K562 (cell line): ENCODE results near the gene PGM5. TPM values are rescaled to one million over a fixed set of nuclear protein-coding genes. Genes with fewer than 3 reads are reported as not detected.

ENCODE experiments used
- ATAC-seq: fragments of 200-7000 bp; cut with Tn5 transposase; 3 replicates; pipeline ENCODE4 v1.9.1; 2020; ENCODE audit warnings: moderate library complexity
- BruUV-seq: library from RNA; stranded (reverse); fragments of 400-500 nt; replicated peaks from 2 replicates; lab custom pipeline; 2021; lab: Mats Ljungman, UMichigan
- CTCF ChIA-PET: fragments of 300-600 bp; formaldehyde crosslinking; extraction: SDS; loops from one replicate; lab custom pipeline; 2021; ENCODE audit warnings: low intra/inter-chr PET ratio; lab: Yijun Ruan, JAX
- POLR2A ChIA-PET: fragments of 300-600, 350-650 bp; sonication (Branson Sonifier 250); formaldehyde crosslinking; extraction: SDS; loops from one replicate; lab custom pipeline; 2021; ENCODE audit warnings: antibody characterized with exemption, inconsistent platforms; lab: Yijun Ruan, JAX
- DNase-seq, 4 experiments: peaks; one replicate each; pipeline versions ENCODE4 v3.0.0 to v3.0.0-alpha.2; 2011 to 2018; ENCODE audit warnings: low spot score in 3 of 4, mixed read lengths in 3 of 4; ENCODE audit errors: extremely low read depth in 1 of 4
- FAIRE-seq: peaks from 2 replicates; lab custom pipeline; 2011; peaks lifted over from hg19 to GRCh38; lab: Jason Lieb, UNC
- H2AFZ ChIP-seq: 2 replicates; pipeline ENCODE4 v1.6.0; 2011; ENCODE audit warnings: low read depth, low read length, control low read depth, inconsistent platforms
- H3K27ac ChIP-seq: fragments of 200-600 bp; 3 replicates; pipeline ENCODE4 v1.8.0; 2011; ENCODE audit warnings: low read depth, mild to moderate bottlenecking, control low read depth, inconsistent platforms, low read length, moderate library complexity, mixed read lengths; ENCODE audit errors: extremely low read depth
- H3K27me3 ChIP-seq, 2 experiments: fragments of 300-600 bp in 1 of 2; 2 replicates in 1 of 2; 3 replicates in 1 of 2; pipeline versions ENCODE4 v1.6.0 to v1.8.0; 2011; ENCODE audit warnings: inconsistent platforms in 2 of 2, low read length in 2 of 2, mild to moderate bottlenecking in 1 of 2, mixed read lengths in 1 of 2, moderate library complexity in 1 of 2; ENCODE audit not compliant: control insufficient read depth in 2 of 2, insufficient read depth in 2 of 2
- H3K36me3 ChIP-seq: fragments of 300-600 bp; 3 replicates; pipeline ENCODE4 v1.8.0; 2011; ENCODE audit warnings: mild to moderate bottlenecking, low read length, inconsistent platforms; ENCODE audit not compliant: control insufficient read depth, insufficient read depth
- H3K4me1 ChIP-seq, 2 experiments: fragments of 200-600 bp in 1 of 2; replicated peaks in 1 of 2; 2 replicates in 1 of 2; 3 replicates in 1 of 2; pipeline versions ENCODE4 v1.5.1 to v1.8.0; 2011; ENCODE audit warnings: inconsistent platforms in 2 of 2, low read length in 2 of 2, mild to moderate bottlenecking in 1 of 2, mixed read lengths in 1 of 2, moderate library complexity in 1 of 2; ENCODE audit not compliant: control insufficient read depth in 2 of 2, insufficient read depth in 2 of 2
- H3K4me2 ChIP-seq: 2 replicates; pipeline ENCODE4 v1.6.1; 2011; ENCODE audit warnings: low read length, control low read depth, inconsistent platforms, mixed read lengths; ENCODE audit not compliant: insufficient read depth
- H3K4me3 ChIP-seq: fragments of 200-600 bp; sonication (generic), shearing (Covaris generic); 2 replicates; pipeline ENCODE4 v1.5.1; 2016; ENCODE audit warnings: control low read depth, inconsistent platforms
- H3K79me2 ChIP-seq: fragments of 200-600 bp; 3 replicates; pipeline ENCODE4 v1.8.0; 2011; ENCODE audit warnings: low read length, inconsistent platforms; ENCODE audit not compliant: control insufficient read depth, insufficient read depth
- H3K9ac ChIP-seq, 2 experiments: 2 replicates each; pipeline versions ENCODE4 v1.6.0 to v1.6.1; 2011; ENCODE audit warnings: low read depth in 2 of 2, low read length in 2 of 2, control low read depth in 1 of 2, inconsistent platforms in 1 of 2, mild to moderate bottlenecking in 1 of 2, mixed read lengths in 1 of 2; ENCODE audit not compliant: insufficient read depth in 1 of 2
- H3K9me1 ChIP-seq: one replicate; pipeline ENCODE4 v1.6.0; 2011; ENCODE audit warnings: inconsistent platforms, mild to moderate bottlenecking, low read length, moderate library complexity; ENCODE audit not compliant: control insufficient read depth, insufficient read depth
- H3K9me3 ChIP-seq: replicated peaks from 2 replicates; pipeline ENCODE4 v1.5.1; 2011; ENCODE audit warnings: low read depth, low read length, inconsistent platforms; ENCODE audit not compliant: control insufficient read depth, insufficient read depth
- H4K20me1 ChIP-seq: replicated peaks from 2 replicates; pipeline ENCODE4 v1.6.1; 2011; ENCODE audit warnings: low read length, inconsistent platforms, mixed read lengths; ENCODE audit not compliant: control insufficient read depth, insufficient read depth
- BCOR ChIP-seq: fragments of 450-650 bp; IDR thresholded peaks from 2 replicates; pipeline ENCODE4 v1.6.1; 2016
- CCAR2 ChIP-seq: fragments of 200-400 bp; formaldehyde crosslinking; IDR thresholded peaks from 2 replicates; pipeline ENCODE4 v1.6.1; 2017; ENCODE audit warnings: mild to moderate bottlenecking, low read depth, low read length
- ESRRB ChIP-seq: fragments of 250-450 bp; sonication (Bioruptor Pico); IDR thresholded peaks from 2 replicates; pipeline ENCODE4 v1.5.0; 2020; ENCODE audit warnings: mild to moderate bottlenecking, moderate library complexity, borderline replicate concordance
- POLR2AphosphoS5 ChIP-seq: IDR thresholded peaks from 2 replicates; pipeline ENCODE4 v1.6.1; 2011; ENCODE audit warnings: mild to moderate bottlenecking, low read depth, low read length, moderate library complexity; ENCODE audit not compliant: control insufficient read depth, insufficient read depth
- PRPF4 ChIP-seq: fragments of 200-400 bp; formaldehyde crosslinking; IDR thresholded peaks from one replicate; pipeline ENCODE4 v1.6.1; 2017; ENCODE audit warnings: low read length, low read depth, mild to moderate bottlenecking; ENCODE audit not compliant: insufficient read depth, poor library complexity, severe bottlenecking
- RFX5 ChIP-seq: IDR thresholded peaks from 2 replicates; pipeline ENCODE4 v1.6.1; 2011; ENCODE audit warnings: low read depth, mild to moderate bottlenecking, improper control_type of control experiment, low read length
- SRSF3 ChIP-seq: fragments of 200-400 bp; formaldehyde crosslinking; IDR thresholded peaks from 2 replicates; pipeline ENCODE4 v1.6.1; 2016; ENCODE audit warnings: mild to moderate bottlenecking, low read length, moderate library complexity; ENCODE audit not compliant: insufficient read depth
- ZNF121 ChIP-seq: sonication (generic); formaldehyde crosslinking; conservative IDR thresholded peaks from 2 replicates; pipeline ENCODE4 v1.8.0; 2022; ENCODE audit warnings: missing genetic modification reagents
- ZNF444 ChIP-seq: fragments of 250-450 bp; sonication (Bioruptor Pico); IDR thresholded peaks from 2 replicates; pipeline ENCODE4 v1.4.0; 2020; ENCODE audit warnings: mild to moderate bottlenecking, moderate library complexity
- ZNF507 ChIP-seq: conservative IDR thresholded peaks from 2 replicates; pipeline ENCODE4 v1.6.1; 2017; ENCODE audit warnings: missing genetic modification characterization, missing compliant biosample characterization
- ZSCAN32 ChIP-seq: fragments of 450-650 bp; formaldehyde crosslinking; IDR thresholded peaks from 2 replicates; pipeline ENCODE4 v1.4.0; 2020; ENCODE audit warnings: mild to moderate bottlenecking, moderate library complexity
- WGBS: fragments of 100-300 bp; shearing (Covaris generic); methylation state at CpG from one replicate; pipeline ENCODE4 v1.1.6; 2016; ENCODE audit warnings: low coverage, mixed read lengths; ENCODE audit not compliant: insufficient coverage; ENCODE audit errors: missing lambda C conversion rate; 5-methylcytosine and 5-hydroxymethylcytosine counted together
- in situ Hi-C: fragments of 300-500 bp; cut with MboI; formaldehyde crosslinking; loops from 4 replicates; pipeline ENCODE4 v1.15.0; 2018; ENCODE audit warnings: inconsistent platforms, mixed read lengths
- intact Hi-C: fragments of 100-400 bp; cut with micrococcal nuclease; formaldehyde crosslinking; loops from 2 replicates; pipeline ENCODE4 v1.14.2; 2022
- polyA plus RNA-seq, 8 experiments: library from polyadenylated mRNA; depleted of rRNA in 4 of 8; stranded (reverse) in 5 of 8; unstranded in 3 of 8; fragments of >200 nt; fragmentation: Nextera tagmentation in 2 of 8; fragmentation: Illumina TruSeq in 1 of 8; extraction: Ambion mirVana in 2 of 8; extraction: Trizol in 1 of 8; gene quantifications; 2 replicates each; pipeline versions ENCODE4 v1.2.1 to v1.2.3, GENCODE V29; 2011 to 2014; ENCODE audit warnings: inconsistent platforms in 1 of 8, missing spikeins in 1 of 8
- total RNA-seq, 7 experiments: library from RNA; depleted of rRNA in 6 of 7; stranded (reverse); fragments of >200 nt in 6 of 7; fragmentation: Illumina TruSeq in 2 of 7; extraction: Trizol in 2 of 7; gene quantifications; 2 replicates each; pipeline versions ENCODE4 v1.2.1 to v1.2.3, GENCODE V29; 2011 to 2021; ENCODE audit warnings: low replicate concordance in 1 of 7
- TF ChIP-seq, protein P1 (sequence below): fragments of 150-350 bp; conservative IDR thresholded peaks from 2 replicates; pipeline ENCODE4 v1.6.1; 2014; ENCODE audit warnings: low read length

Gene PGM5
- total and polyA plus RNA-seq, 9 of the 15 experiments (the other 6 are each of a cell fraction or from before 2014, with no cell fraction given) = 0.03 to 0.24 (median 0.15) TPM; not detected in 1

DNA sequence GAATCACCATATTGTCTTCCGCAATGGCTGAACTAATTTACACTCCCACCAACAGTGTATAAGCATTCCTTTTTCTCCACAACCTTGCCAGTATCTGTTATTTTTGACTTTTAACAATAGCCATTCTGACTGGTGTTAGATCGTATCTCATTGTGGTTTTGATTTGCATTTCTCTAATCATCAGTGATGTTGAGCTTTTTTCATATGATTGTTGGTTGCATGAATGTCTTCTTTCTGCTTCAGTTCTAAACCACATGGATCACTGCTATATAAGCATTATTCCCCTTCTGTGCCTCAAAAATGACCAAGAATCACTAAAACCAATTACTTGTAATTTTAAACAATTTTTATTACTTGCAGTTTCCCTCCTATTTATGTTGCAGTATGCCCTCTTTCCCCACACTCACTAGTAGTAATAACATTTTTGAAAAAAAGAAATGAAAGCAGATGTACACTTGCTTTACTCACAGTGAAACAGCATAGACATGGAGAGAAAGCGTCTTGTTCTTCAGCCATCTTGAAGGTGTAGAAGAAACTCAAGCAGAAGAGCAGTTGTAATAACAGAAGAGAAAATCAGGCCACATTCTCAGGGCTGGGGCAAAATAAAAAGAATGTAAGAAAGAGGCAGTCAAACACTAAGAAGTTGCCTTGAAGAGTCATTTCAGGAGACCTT, 188.8 kb downstream of the PGM5 start:
- no TSS peak for BruUV-seq
- WGBS = 0% methylated on average over 3 of the region's 3 CpGs
- no peaks in the 10 kb centered on the region for H3K79me2 ChIP-seq

More for the DNA sequence above, 188.8 kb downstream of the PGM5 start:
- no peaks in the 10 kb centered on the region for H3K36me3 ChIP-seq
- H3K4me3 ChIP-seq = no peak overlapping the region
- no peak overlapping the region for H3K4me2 ChIP-seq
- H3K27ac ChIP-seq = no peak overlapping the region
- intact Hi-C loops = no loop called here
- H3K9me3 ChIP-seq = no peaks in the 10 kb centered on the region
- TF ChIP-seq ZNF444 = no peak
- no peak for TF ChIP-seq CCAR2
- no peak for TF ChIP-seq PRPF4
- TF ChIP-seq POLR2AphosphoS5 = no peak
- TF ChIP-seq ESRRB (CRISPR knock-in tag) = no peak
- TF ChIP-seq RFX5 = no peak
- no peak for TF ChIP-seq ZSCAN32 (CRISPR knock-in tag)
- TF ChIP-seq SRSF3 = no peak
- TF ChIP-seq ZNF507 (tag) = no peak
- TF ChIP-seq, protein P1, sequence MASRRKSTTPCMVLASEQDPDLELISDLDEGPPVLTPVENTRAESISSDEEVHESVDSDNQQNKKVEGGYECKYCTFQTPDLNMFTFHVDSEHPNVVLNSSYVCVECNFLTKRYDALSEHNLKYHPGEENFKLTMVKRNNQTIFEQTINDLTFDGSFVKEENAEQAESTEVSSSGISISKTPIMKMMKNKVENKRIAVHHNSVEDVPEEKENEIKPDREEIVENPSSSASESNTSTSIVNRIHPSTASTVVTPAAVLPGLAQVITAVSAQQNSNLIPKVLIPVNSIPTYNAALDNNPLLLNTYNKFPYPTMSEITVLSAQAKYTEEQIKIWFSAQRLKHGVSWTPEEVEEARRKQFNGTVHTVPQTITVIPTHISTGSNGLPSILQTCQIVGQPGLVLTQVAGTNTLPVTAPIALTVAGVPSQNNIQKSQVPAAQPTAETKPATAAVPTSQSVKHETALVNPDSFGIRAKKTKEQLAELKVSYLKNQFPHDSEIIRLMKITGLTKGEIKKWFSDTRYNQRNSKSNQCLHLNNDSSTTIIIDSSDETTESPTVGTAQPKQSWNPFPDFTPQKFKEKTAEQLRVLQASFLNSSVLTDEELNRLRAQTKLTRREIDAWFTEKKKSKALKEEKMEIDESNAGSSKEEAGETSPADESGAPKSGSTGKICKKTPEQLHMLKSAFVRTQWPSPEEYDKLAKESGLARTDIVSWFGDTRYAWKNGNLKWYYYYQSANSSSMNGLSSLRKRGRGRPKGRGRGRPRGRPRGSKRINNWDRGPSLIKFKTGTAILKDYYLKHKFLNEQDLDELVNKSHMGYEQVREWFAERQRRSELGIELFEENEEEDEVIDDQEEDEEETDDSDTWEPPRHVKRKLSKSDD = no peak
- no peak for TF ChIP-seq BCOR
- no peak for TF ChIP-seq ZNF121 (CRISPR knock-in tag)
- H3K9ac ChIP-seq = no peak overlapping the region
- H3K9me1 ChIP-seq = no peaks in the 10 kb centered on the region
- in situ Hi-C loops = no loop called here
- no peaks in the 10 kb centered on the region for H4K20me1 ChIP-seq
- no peak overlapping the region for H2AFZ ChIP-seq
- peaks cover 0 to 3% of the 10 kb centered on the region in 2 experiments; a peak in 2 of 5 replicates for H3K27me3 ChIP-seq
- H3K4me1 ChIP-seq = no peaks in the 10 kb centered on the region
- DNase-seq (no peak), ATAC-seq (no peak), FAIRE-seq (no peak)
- ChIA-PET CTCF (no interaction called here), POLR2A (interaction anchor here (0.7 kb wide), 1 partner anchor 35 kb away, joined by 3 read pairs; no protein-coding TSS in a partner anchor)
